Heart right ventricle (tissue), 16 donors: ENCODE results near the gene XRCC1. TPM values are rescaled to one million over a fixed set of nuclear protein-coding genes. Genes with fewer than 3 reads are reported as not detected.
A peak's percentile ranks its signal among the peaks of the same experiment; 100 is the strongest.
"Not testable (repeated sequence)": the region's sequence is repeated elsewhere in the genome, so short reads cannot be mapped to it uniquely, and the experiment has no call there.

Experiments used
- ATAC-seq, 8 donors: fragments of 200-7000 bp; cut with Tn5 transposase; one replicate each; pipeline ENCODE4 v1.9.1; 2020; ENCODE audit warnings: mild to moderate bottlenecking in 8 of 8, moderate library complexity in 8 of 8, moderate number of reproducible peaks in 1 of 8
- DNase-seq, 2 donors: peaks; one replicate each; pipeline ENCODE4 v3.0.0-alpha.2; 2020
- H3K27ac ChIP-seq, 10 donors: fragments of 200-600 bp; sonication (generic) in 2 of 10; one replicate each; pipeline versions ENCODE4 v1.5.0 to v1.8.0; 2020 to 2022; ENCODE audit warnings: mild to moderate bottlenecking in 3 of 10
- H3K27me3 ChIP-seq, 7 donors: fragments of 200-600 bp; one replicate each; pipeline ENCODE4 v1.8.0; 2021 to 2022; ENCODE audit warnings: mild to moderate bottlenecking in 2 of 7
- H3K36me3 ChIP-seq, 9 donors: fragments of 200-600 bp; sonication (generic) in 1 of 9; one replicate each; pipeline versions ENCODE4 v1.5.0 to v1.8.0; 2020 to 2022; ENCODE audit warnings: mild to moderate bottlenecking in 2 of 9
- H3K4me1 ChIP-seq, 9 donors: fragments of 200-600 bp; sonication (generic) in 1 of 9; one replicate each; pipeline versions ENCODE4 v1.5.0 to v1.8.0; 2020 to 2022; ENCODE audit warnings: mild to moderate bottlenecking in 4 of 9
- H3K4me3 ChIP-seq, 10 donors: fragments of 200-600 bp; sonication (generic) in 2 of 10; one replicate each; pipeline versions ENCODE4 v1.5.0 to v1.8.0; 2020 to 2022; ENCODE audit warnings: mild to moderate bottlenecking in 7 of 10, moderate library complexity in 2 of 10
- H3K9me3 ChIP-seq, 11 donors: fragments of 200-600 bp in 10 of 11; sonication (generic) in 2 of 11; one replicate each; pipeline versions ENCODE4 v1.5.0 to v1.8.0; 2013 to 2022; ENCODE audit warnings: mild to moderate bottlenecking in 2 of 11, control low read depth in 1 of 11, moderate library complexity in 1 of 11
- WGBS, 2 donors: extraction: QIAGEN DNeasy Blood & Tissue Kit; methylation state at CpG; one replicate each; pipeline ENCODE4 v1.1.7; 2013; ENCODE audit warnings: inconsistent platforms in 1 of 2; 5-methylcytosine and 5-hydroxymethylcytosine counted together
- intact Hi-C, 10 donors: fragments of 100-400 bp; cut with DNase I; formaldehyde crosslinking; loops; one replicate each; pipeline versions ENCODE4 v1.11.1 to v1.14.2; 2022
- polyA plus RNA-seq, 2 donors: library from polyadenylated mRNA; stranded (reverse); fragments of 200-250 nt; gene quantifications; one replicate each; pipeline ENCODE4 v1.2.3, GENCODE V29; 2013
- total RNA-seq, 10 donors: library from RNA; stranded (reverse); fragmentation: NEBNext Ultra II Directional in 3 of 10; extraction: Animal tissue kit (Norgen Biotek cat#: 25700) in 3 of 10; gene quantifications; one replicate each; pipeline versions ENCODE4 v1.2.1 to v1.2.4, GENCODE V29; 2021 to 2023
- TF ChIP-seq, protein P1 (sequence below), 9 donors: fragments of 200-600 bp; sonication (generic) in 2 of 9; IDR thresholded peaks; one replicate each; pipeline versions ENCODE4 v1.5.0 to v1.8.0; 2021 to 2022; ENCODE audit warnings: antibody characterized with exemption in 9 of 9, mild to moderate bottlenecking in 5 of 9, moderate library complexity in 1 of 9
- donor health status: Arrhythmogenic right ventricular cardiomyopathy.
- donor health status: ischemic (EF 13 %, LVEDD 7.1; RV severe dilation, severe dysfunction).
- donor health status: healthy with polysubstance abuse.
- donor health status: DM: no; HTN: yes; CAD: no.
- donor health status: DM: no; HTN: no; CAD: no.
- donor health status: ischemic (EF 25% LVEDD 6.9; RV normal size, moderate dysfunction).
- donor health status: ischemic (EF 25% LVEDD 5.7; RV mildly dilated, moderate dysfunction).
- donor health status: healthy.
- donor health status: DM: yes; HTN: yes; CAD: no.
- donor health status: Ischemic cardiomyopathy.
- donor health status: ischemic (EF 35%, LVEDD 5.7; RV mildly dilated, moderate dysfunction).
- donor health status: nonischemic (EF 11% LVEDD 7.7; RV severe dilation, severe dysfunction).
- donor health status: DM: yes; HTN: yes; CAD: no.
- donor health status: PGD.
- donor health status: ischemic (EF 29% LVEDD 5.4; RV normal size, mild dysfunction).
- donor health status: nonischemic (EF 23%, LVEDD 6.1; RV moderate dilation, normal function).

Gene XRCC1
- total and polyA plus RNA-seq, 12 donors, result 11.0 to 21.9 (median 17.7) TPM

GRCh38 chr19:43548706-43549105 lies 26.6 kb downstream of the XRCC1 start:
- H3K27ac ChIP-seq, result no peak overlapping the region
- DNase-seq (no peak), ATAC-seq (no peak)
- no peak overlapping the region for H3K4me3 ChIP-seq
- WGBS, 2 donors, result 90 to 93% methylated on average over 2 of the region's 2 CpGs
- H3K27me3 ChIP-seq, result no peaks in the 10 kb centered on the region
- H3K4me1 ChIP-seq, result no peaks in the 10 kb centered on the region
- TF ChIP-seq, protein P1, sequence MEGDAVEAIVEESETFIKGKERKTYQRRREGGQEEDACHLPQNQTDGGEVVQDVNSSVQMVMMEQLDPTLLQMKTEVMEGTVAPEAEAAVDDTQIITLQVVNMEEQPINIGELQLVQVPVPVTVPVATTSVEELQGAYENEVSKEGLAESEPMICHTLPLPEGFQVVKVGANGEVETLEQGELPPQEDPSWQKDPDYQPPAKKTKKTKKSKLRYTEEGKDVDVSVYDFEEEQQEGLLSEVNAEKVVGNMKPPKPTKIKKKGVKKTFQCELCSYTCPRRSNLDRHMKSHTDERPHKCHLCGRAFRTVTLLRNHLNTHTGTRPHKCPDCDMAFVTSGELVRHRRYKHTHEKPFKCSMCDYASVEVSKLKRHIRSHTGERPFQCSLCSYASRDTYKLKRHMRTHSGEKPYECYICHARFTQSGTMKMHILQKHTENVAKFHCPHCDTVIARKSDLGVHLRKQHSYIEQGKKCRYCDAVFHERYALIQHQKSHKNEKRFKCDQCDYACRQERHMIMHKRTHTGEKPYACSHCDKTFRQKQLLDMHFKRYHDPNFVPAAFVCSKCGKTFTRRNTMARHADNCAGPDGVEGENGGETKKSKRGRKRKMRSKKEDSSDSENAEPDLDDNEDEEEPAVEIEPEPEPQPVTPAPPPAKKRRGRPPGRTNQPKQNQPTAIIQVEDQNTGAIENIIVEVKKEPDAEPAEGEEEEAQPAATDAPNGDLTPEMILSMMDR (IDR thresholded peaks at IDR 0.05), result no peak
- intact Hi-C loops, result loop anchor here in 2 of 10 donors (10.0 kb wide), 2 partner anchors 96 to 236 kb away; partner anchors contain the start of gene KCNN4 (in 1 of the 2)
- H3K36me3 ChIP-seq, result peaks cover 5 to 82% (median 38%) of the 10 kb centered on the region in 9 donors
- H3K9me3 ChIP-seq, result no peaks in the 10 kb centered on the region

GRCh38 chr19:43547926-43548325 lies 27.4 kb downstream of the XRCC1 start:
- ATAC-seq, H3K4me1 ChIP-seq, H3K9me3 ChIP-seq, H3K27me3 ChIP-seq, DNase-seq, H3K27ac ChIP-seq, H3K4me3 ChIP-seq: not testable (repeated sequence)
- intact Hi-C loops, result loop anchor here in 2 of 10 donors (10.0 kb wide), 2 partner anchors 97 to 237 kb away; partner anchors contain the start of gene KCNN4 (in 1 of the 2)
- whole genome bisulfite sequencing, 2 donors, result 85 to 91% methylated on average over 6 to 13 of the region's 24 CpGs
- H3K36me3 ChIP-seq, result peaks cover 5 to 82% (median 42%) of the 10 kb centered on the region in 9 donors

GRCh38 chr19:43546581-43546980 lies 28.7 kb downstream of the XRCC1 start:
- Histone ChIP-seq H3K4me3 (no peak overlapping the region), H3K27me3 (no peaks in the 10 kb centered on the region), H3K36me3 (peaks cover under 1 to 85% (median 44%) of the 10 kb centered on the region in 9 donors), H3K9me3 (no peaks in the 10 kb centered on the region), H3K27ac (no peak overlapping the region), H3K4me1 (no peaks in the 10 kb centered on the region)
- TF ChIP-seq, protein P1 (IDR thresholded peaks at IDR 0.05), result no peak
- ATAC-seq (peak in 1 of 8 donors; percentile 32), DNase-seq (no peak)
- 98 to 100% methylated on average over 3 of the region's 3 CpGs for WGBS, 2 donors
- intact Hi-C loops, result loop anchor here in 2 of 10 donors (10.0 kb wide), 2 partner anchors 98 to 238 kb away; partner anchors contain the start of gene KCNN4 (in 1 of the 2)

DNA sequence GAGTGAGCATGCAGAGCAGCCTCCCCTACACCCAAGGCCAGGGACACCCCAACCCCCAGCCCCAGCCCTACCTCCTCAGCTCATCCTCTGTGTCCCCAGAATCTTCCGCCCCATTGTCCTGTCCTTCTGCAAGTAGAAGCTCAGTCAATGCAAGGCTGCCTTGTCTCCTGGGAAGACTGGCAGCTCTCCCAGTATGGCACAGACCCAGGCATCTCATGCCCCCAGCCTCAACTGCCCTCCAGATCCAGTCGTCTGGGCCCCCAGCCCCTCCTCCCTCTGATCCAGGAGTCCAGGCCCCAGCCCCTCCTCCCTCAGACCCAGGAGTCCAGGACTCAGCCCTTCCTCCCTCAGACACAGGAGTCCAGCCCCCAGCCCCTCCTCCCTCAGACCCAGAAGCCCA lies 29.3 kb downstream of the XRCC1 start:
- peak in 1 of 8 donors; percentile 16 for ATAC-seq
- DNase-seq, result no peak
- Histone ChIP-seq H3K36me3 (peaks cover 0 to 85% (median 39%) of the 10 kb centered on the region in 9 donors), H3K27ac (no peak overlapping the region), H3K27me3 (no peaks in the 10 kb centered on the region), H3K4me1 (no peaks in the 10 kb centered on the region), H3K9me3 (no peaks in the 10 kb centered on the region), H3K4me3 (no peak overlapping the region)
- intact Hi-C loops, result loop anchor here in 2 of 10 donors (10.0 kb wide), 2 partner anchors 99 to 239 kb away; partner anchors contain the start of gene KCNN4 (in 1 of the 2)
- TF ChIP-seq, protein P1 (IDR thresholded peaks at IDR 0.05), result no peak
- WGBS, 2 donors, result 64 to 72% methylated on average over 2 of the region's 2 CpGs

DNA sequence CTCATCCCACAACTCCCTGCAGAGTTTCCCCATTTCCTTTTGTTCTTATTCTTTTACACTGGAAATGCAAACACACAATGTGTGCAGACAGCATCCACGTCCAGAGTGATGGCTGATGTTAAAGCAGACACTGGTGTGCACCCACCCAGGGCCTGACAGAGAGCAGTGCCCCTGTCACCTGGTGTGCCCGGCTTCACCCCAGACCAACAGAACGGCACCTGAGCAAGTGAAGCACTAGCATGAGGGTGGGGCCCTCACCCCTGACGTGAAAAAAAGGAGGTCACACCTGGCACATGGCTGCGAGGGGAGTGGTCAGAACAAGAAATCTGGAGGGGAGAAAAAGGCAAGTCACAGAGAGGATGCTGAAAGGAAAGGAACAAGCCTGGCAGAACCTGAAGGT lies 30.1 kb downstream of the XRCC1 start:
- DNase-seq (no peak), ATAC-seq (no peak)
- no peak overlapping the region for H3K4me3 ChIP-seq
- no peak overlapping the region for H3K27ac ChIP-seq
- 93 to 96% methylated on average over 5 of the region's 5 CpGs for WGBS, 2 donors
- no peaks in the 10 kb centered on the region for H3K9me3 ChIP-seq
- H3K27me3 ChIP-seq, result no peaks in the 10 kb centered on the region
- intact Hi-C loops, result loop anchor here in 2 of 10 donors (10.0 kb wide), 2 partner anchors 100 to 240 kb away; partner anchors contain the start of gene KCNN4 (in 1 of the 2)
- peaks cover 0 to 85% (median 36%) of the 10 kb centered on the region in 9 donors for H3K36me3 ChIP-seq
- no peaks in the 10 kb centered on the region for H3K4me1 ChIP-seq
- TF ChIP-seq, protein P1 (IDR thresholded peaks at IDR 0.05), result no peak
